ENCODE measurements around the gene KDM5A.

- TF ChIP-seq RCOR1 (IDR thresholded peaks at IDR 0.05; ENCODE audit: low read depth, low read length) (no peak), MAZ (IDR thresholded peaks at IDR 0.05; ENCODE audit: borderline replicate concordance, low read depth, low read length) (no peak), CTCF (IDR thresholded peaks at IDR 0.05) (no peak), EP300 (IDR thresholded peaks at IDR 0.05) (no peak), REST (IDR thresholded peaks at IDR 0.05) (no peak), CHD2 (IDR thresholded peaks at IDR 0.05; ENCODE audit: low read length, partially characterized antibody) (no peak), PHF8 (IDR thresholded peaks at IDR 0.05; ENCODE audit: borderline replicate concordance, low read depth) (no peak)
Measured at GRCh38 chr12:240566-240965, 148.6 kb downstream of the KDM5A start.
